Loucy (cell line): ENCODE results near the gene SRPX2.

Source experiments
- H2AFZ ChIP-seq: fragments of 200-600 bp; sonication (generic); 2 replicates; pipeline ENCODE4 v1.6.0; 2016; ENCODE audit warnings: antibody characterized with exemption, mild to moderate bottlenecking, low read length, moderate library complexity
- H3F3A ChIP-seq: fragments of 200-600 bp; 2 replicates; pipeline ENCODE4 v1.6.0; 2016; ENCODE audit warnings: antibody characterized with exemption, low read depth, mild to moderate bottlenecking
- H3K27me3 ChIP-seq: fragments of 200-600 bp; sonication (generic); 2 replicates; pipeline ENCODE4 v1.6.1; 2014; ENCODE audit warnings: low read length, mild to moderate bottlenecking; ENCODE audit not compliant: insufficient read depth, poor library complexity, severe bottlenecking
- H3K36me3 ChIP-seq: fragments of 200-600 bp; sonication (generic); 2 replicates; pipeline ENCODE4 v1.6.1; 2016; ENCODE audit warnings: low read length; ENCODE audit not compliant: insufficient read depth
- H3K4me1 ChIP-seq: fragments of 200-600 bp; sonication (generic); 2 replicates; pipeline ENCODE4 v1.5.1; 2014; ENCODE audit warnings: low read length, mild to moderate bottlenecking; ENCODE audit not compliant: insufficient read depth, poor library complexity, severe bottlenecking
- H3K4me2 ChIP-seq: fragments of 200-600 bp; sonication (generic); 2 replicates; pipeline ENCODE4 v1.6.0; 2014; ENCODE audit warnings: antibody characterized with exemption, low read length, low read depth, mild to moderate bottlenecking; ENCODE audit not compliant: poor library complexity, severe bottlenecking
- H3K4me3 ChIP-seq: fragments of 200-600 bp; sonication (generic); 2 replicates; pipeline ENCODE4 v1.5.1; 2014; ENCODE audit warnings: low read length, mild to moderate bottlenecking, mixed read lengths; ENCODE audit not compliant: poor library complexity, severe bottlenecking
- H3K79me2 ChIP-seq: fragments of 200-600 bp; sonication (generic); 2 replicates; pipeline ENCODE4 v1.6.1; 2014; ENCODE audit warnings: low read length; ENCODE audit not compliant: insufficient read depth
- H3K9ac ChIP-seq: fragments of 200-600 bp; sonication (generic); 2 replicates; pipeline ENCODE4 v1.6.0; 2014; ENCODE audit warnings: mild to moderate bottlenecking, low read depth, low read length, moderate library complexity; ENCODE audit not compliant: poor library complexity, severe bottlenecking
- H3K9me2 ChIP-seq: fragments of 200-600 bp; sonication (generic); replicated peaks from 2 replicates; pipeline ENCODE4 v1.6.1; 2016; ENCODE audit warnings: low read depth, low read length, mixed read lengths
- H3K9me3 ChIP-seq: fragments of 200-600 bp; sonication (generic); 2 replicates; pipeline ENCODE4 v1.6.1; 2014; ENCODE audit warnings: mild to moderate bottlenecking, antibody characterized with exemption, low read length, low read depth; ENCODE audit not compliant: insufficient read depth
- H4K20me1 ChIP-seq: fragments of 200-600 bp; sonication (generic); 2 replicates; pipeline ENCODE4 v1.6.0; 2014; ENCODE audit warnings: antibody characterized with exemption, low read length, mild to moderate bottlenecking; ENCODE audit not compliant: insufficient read depth, poor library complexity, severe bottlenecking
- CTCF ChIP-seq: fragments of 200-600 bp; sonication (generic); conservative IDR thresholded peaks from 2 replicates; pipeline ENCODE4 v1.5.1; 2014; ENCODE audit warnings: mild to moderate bottlenecking, antibody characterized with exemption, low read length
- EZH2phosphoT487 ChIP-seq: fragments of 200-600 bp; IDR thresholded peaks from 2 replicates; pipeline ENCODE4 v1.6.1; 2018; ENCODE audit warnings: antibody characterized with exemption, mild to moderate bottlenecking, moderate library complexity, borderline replicate concordance

SRPX2 gene

GRCh38 chrX:100643212-100643611, 787 bp upstream of the SRPX2 start:
- no peaks in the 10 kb centered on the region for H3K79me2 ChIP-seq

GRCh38 chrX:100645106-100645505, 1.1 kb downstream of the SRPX2 start:
- Histone ChIP-seq H3K9ac (no peak overlapping the region), H3K4me3 (no peak overlapping the region), H3K9me3 (no peaks in the 10 kb centered on the region), H3F3A (no peaks in the 10 kb centered on the region), H3K4me1 (no peaks in the 10 kb centered on the region), H4K20me1 (no peaks in the 10 kb centered on the region), H3K4me2 (no peak overlapping the region), H3K27me3 (no peaks in the 10 kb centered on the region), H3K9me2 (no peaks in the 10 kb centered on the region), H2AFZ (no peak overlapping the region), H3K36me3 (no peaks in the 10 kb centered on the region), H3K79me2 (no peaks in the 10 kb centered on the region)
- no peak for TF ChIP-seq EZH2phosphoT487
- no peak for TF ChIP-seq CTCF

More at GRCh38 chrX:100643212-100643611, 787 bp upstream of the SRPX2 start:
- no peaks in the 10 kb centered on the region for H3K9me3 ChIP-seq
- H3K36me3 ChIP-seq, result no peaks in the 10 kb centered on the region
- TF ChIP-seq EZH2phosphoT487, result no peak
- no peak for TF ChIP-seq CTCF
- no peaks in the 10 kb centered on the region for H3K27me3 ChIP-seq
- H3K4me1 ChIP-seq, result no peaks in the 10 kb centered on the region
- no peak overlapping the region for H3K9ac ChIP-seq
- H3F3A ChIP-seq, result no peaks in the 10 kb centered on the region
- H3K9me2 ChIP-seq, result no peaks in the 10 kb centered on the region
- no peaks in the 10 kb centered on the region for H4K20me1 ChIP-seq
- H2AFZ ChIP-seq, result no peak overlapping the region
- no peak overlapping the region for H3K4me3 ChIP-seq
- no peak overlapping the region for H3K4me2 ChIP-seq

GRCh38 chrX:100647095-100647494, 3.1 kb downstream of the SRPX2 start:
- no peaks in the 10 kb centered on the region for H3F3A ChIP-seq
- no peak for TF ChIP-seq CTCF
- no peak for TF ChIP-seq EZH2phosphoT487
- H3K9me2 ChIP-seq, result no peaks in the 10 kb centered on the region
- no peaks in the 10 kb centered on the region for H3K79me2 ChIP-seq
- H3K4me3 ChIP-seq, result no peak overlapping the region
- no peaks in the 10 kb centered on the region for H3K27me3 ChIP-seq
- H3K4me1 ChIP-seq, result no peaks in the 10 kb centered on the region
- H3K9ac ChIP-seq, result no peak overlapping the region
- H2AFZ ChIP-seq, result no peak overlapping the region
- H3K4me2 ChIP-seq, result no peak overlapping the region
- no peaks in the 10 kb centered on the region for H4K20me1 ChIP-seq
- no peaks in the 10 kb centered on the region for H3K36me3 ChIP-seq
- no peaks in the 10 kb centered on the region for H3K9me3 ChIP-seq
